Neuron (in vitro differentiated cells): ENCODE data around the gene PLAC1.

Experiments
- H2AFZ ChIP-seq: one replicate; pipeline ENCODE4 v1.6.1; 2013; ENCODE audit warnings: low read depth, mild to moderate bottlenecking, inconsistent platforms, low read length, moderate library complexity
- H3K27me3 ChIP-seq: one replicate; pipeline ENCODE4 v1.6.1; 2013; ENCODE audit warnings: low read length; ENCODE audit not compliant: insufficient read depth
- H3K36me3 ChIP-seq: one replicate; pipeline ENCODE4 v1.6.1; 2013; ENCODE audit warnings: low read length; ENCODE audit not compliant: insufficient read depth
- H3K4me1 ChIP-seq: one replicate; pipeline ENCODE4 v1.6.1; 2013; ENCODE audit warnings: low read length; ENCODE audit not compliant: insufficient read depth
- H3K4me3 ChIP-seq: 2 replicates; pipeline ENCODE4 v1.5.1; 2013; ENCODE audit warnings: mild to moderate bottlenecking, low read length, moderate library complexity
- H3K9me3 ChIP-seq: one replicate; pipeline ENCODE4 v1.6.1; 2013; ENCODE audit warnings: low read length

The PLAC1 gene

DNA sequence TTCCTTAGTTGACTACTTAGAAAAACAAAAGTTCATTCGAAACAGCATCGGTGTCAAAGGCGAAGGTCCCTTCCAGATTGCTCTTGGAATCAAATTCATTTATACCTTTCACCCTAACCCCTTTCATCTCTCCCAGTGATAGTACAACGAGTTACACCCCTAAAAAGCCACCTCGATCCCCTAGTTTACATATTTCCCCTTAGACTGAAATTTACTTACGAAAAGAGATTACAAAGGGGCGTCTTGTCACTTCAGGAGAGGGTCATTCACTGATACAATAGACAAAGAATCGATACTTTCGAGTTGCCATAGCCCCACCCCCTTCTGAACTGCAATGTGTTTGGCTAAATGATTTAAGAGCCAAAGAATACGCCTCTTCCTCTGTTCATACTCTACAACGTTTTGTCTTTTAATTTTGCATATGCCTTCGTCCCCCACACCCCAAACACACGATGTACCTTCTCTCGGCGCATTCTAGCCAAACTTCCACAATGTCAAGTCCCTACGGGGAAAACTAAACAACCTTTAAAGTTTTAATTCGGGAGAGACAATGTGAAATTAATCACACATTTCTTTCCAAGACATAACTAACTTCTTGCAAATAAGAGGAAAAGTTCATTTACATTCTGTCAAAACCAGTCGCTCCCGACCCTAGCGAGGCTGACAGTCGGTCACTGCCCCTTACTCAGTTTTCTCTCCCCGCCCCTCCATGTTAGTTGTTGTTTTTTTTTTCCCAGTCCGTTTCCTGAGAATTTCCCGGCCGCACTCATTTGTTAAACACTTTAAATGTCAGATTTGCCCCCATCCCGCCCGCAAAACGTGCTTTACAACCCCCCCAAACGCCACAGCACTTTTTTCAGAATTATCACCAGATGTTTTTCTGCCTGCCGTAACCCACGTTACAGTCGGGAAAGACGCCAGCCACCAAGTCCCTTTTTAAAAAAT, 109.7 kb downstream of the PLAC1 start:
- Histone ChIP-seq H2AFZ (peak overlapping the region; percentile 90), H3K4me1 (peaks cover 8% of the 10 kb centered on the region), H3K27me3 (peaks cover 7% of the 10 kb centered on the region), H3K9me3 (no peaks in the 10 kb centered on the region), H3K4me3 (peak overlapping the region; percentile 67), H3K36me3 (no peaks in the 10 kb centered on the region)

DNA sequence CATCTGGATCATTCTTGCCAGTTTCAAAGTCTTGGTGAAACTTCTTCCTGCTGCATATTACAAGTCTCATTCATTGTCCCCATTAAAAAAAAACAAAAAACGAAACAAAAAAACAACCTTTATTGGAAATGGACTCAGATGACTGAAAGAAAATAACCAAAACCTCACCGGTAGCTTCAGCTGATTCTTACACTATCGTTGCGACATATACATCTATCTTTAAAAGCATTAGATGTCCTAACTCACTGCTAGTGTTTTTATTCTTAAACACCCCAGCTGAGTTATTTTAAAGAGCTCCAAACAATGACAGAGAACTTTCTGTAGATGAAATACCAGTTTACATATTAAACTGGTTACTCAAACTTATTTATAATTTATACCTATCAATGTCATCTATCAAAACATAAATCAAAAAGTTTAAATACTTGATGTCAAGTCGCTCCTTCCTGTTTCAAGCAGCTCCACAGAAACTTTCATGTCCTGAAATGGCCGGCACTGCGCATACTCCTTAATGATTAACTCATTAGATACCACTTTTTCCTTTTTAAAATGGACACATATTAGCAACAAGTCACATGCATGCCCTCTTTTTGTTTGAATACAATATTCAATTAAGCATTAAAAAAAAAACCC, 111.1 kb downstream of the PLAC1 start:
- H3K4me3 ChIP-seq, result peak overlapping the region; percentile 67
- no peaks in the 10 kb centered on the region for H3K9me3 ChIP-seq
- peaks cover 5% of the 10 kb centered on the region for H3K27me3 ChIP-seq
- H3K36me3 ChIP-seq, result no peaks in the 10 kb centered on the region
- peaks cover 8% of the 10 kb centered on the region for H3K4me1 ChIP-seq
- H2AFZ ChIP-seq, result no peak overlapping the region

GRCh38 chrX:134546187-134546586, 112.1 kb downstream of the PLAC1 start:
- H3K36me3 ChIP-seq, result no peaks in the 10 kb centered on the region
- no peak overlapping the region for H3K4me3 ChIP-seq
- no peak overlapping the region for H2AFZ ChIP-seq
- no peaks in the 10 kb centered on the region for H3K9me3 ChIP-seq
- peaks cover 3% of the 10 kb centered on the region for H3K4me1 ChIP-seq
- peaks cover 2% of the 10 kb centered on the region for H3K27me3 ChIP-seq

DNA sequence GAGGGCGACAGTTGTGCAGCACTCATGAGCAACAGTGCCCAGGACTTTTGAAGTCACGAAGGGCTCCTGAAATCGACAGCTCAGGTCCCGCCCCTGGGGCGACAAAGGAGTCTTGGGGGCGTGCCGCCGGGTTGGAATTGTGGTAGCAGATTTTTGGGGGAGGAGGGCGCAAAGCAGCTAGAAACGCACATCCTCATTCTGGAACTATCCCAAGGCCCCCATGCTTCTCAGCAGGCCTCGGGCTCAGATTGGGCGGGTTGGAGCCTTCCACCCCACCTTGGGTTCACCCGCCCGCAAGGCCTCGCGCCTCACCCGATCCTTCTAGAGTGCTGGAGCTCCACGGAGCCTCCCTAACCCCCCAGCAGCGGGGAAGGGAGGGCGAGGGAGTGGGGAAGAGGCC, 112.8 kb downstream of the PLAC1 start:
- no peak overlapping the region for H2AFZ ChIP-seq
- peaks cover 3% of the 10 kb centered on the region for H3K4me1 ChIP-seq
- peaks cover 2% of the 10 kb centered on the region for H3K27me3 ChIP-seq
- H3K9me3 ChIP-seq, result no peaks in the 10 kb centered on the region
- no peaks in the 10 kb centered on the region for H3K36me3 ChIP-seq
- no peak overlapping the region for H3K4me3 ChIP-seq

GRCh38 chrX:134544513-134545151, 113.6 kb downstream of the PLAC1 start:
- Histone ChIP-seq H3K4me3 (no peak overlapping the region), H3K27me3 (no peaks in the 10 kb centered on the region), H2AFZ (no peak overlapping the region), H3K9me3 (no peaks in the 10 kb centered on the region), H3K36me3 (no peaks in the 10 kb centered on the region), H3K4me1 (peaks cover 3% of the 10 kb centered on the region)

GRCh38 chrX:134544135-134544512, 114.1 kb downstream of the PLAC1 start:
- Histone ChIP-seq H2AFZ (no peak overlapping the region), H3K4me3 (no peak overlapping the region), H3K9me3 (no peaks in the 10 kb centered on the region), H3K36me3 (no peaks in the 10 kb centered on the region), H3K4me1 (peaks cover 3% of the 10 kb centered on the region), H3K27me3 (no peaks in the 10 kb centered on the region)

DNA sequence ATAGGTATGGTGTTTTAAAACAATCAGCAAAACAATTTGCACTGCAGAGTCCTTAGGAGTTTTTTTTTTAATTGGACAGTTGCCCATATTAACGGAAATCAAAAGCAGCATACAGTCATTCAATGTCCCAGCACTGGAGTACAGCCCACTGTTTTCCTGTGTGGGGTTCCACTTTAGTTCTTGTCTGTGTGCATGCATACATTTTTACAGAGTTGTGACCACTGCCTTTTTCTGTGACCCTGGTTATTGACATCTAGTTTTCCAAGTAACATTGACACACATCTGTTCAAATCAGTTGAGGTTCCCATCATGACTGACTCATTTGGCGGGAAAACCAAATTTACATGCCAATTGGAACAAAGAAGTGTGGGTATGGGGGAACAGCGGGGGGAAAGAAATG, 115.0 kb downstream of the PLAC1 start:
- no peaks in the 10 kb centered on the region for H3K27me3 ChIP-seq
- H3K4me1 ChIP-seq, result peaks cover 6% of the 10 kb centered on the region
- H3K9me3 ChIP-seq, result no peaks in the 10 kb centered on the region
- no peak overlapping the region for H3K4me3 ChIP-seq
- H3K36me3 ChIP-seq, result no peaks in the 10 kb centered on the region
- no peak overlapping the region for H2AFZ ChIP-seq

GRCh38 chrX:134542485-134542884, 115.8 kb downstream of the PLAC1 start:
- no peak overlapping the region for H2AFZ ChIP-seq
- H3K36me3 ChIP-seq, result no peaks in the 10 kb centered on the region
- H3K9me3 ChIP-seq, result no peaks in the 10 kb centered on the region
- H3K4me1 ChIP-seq, result peaks cover 9% of the 10 kb centered on the region
- no peak overlapping the region for H3K4me3 ChIP-seq
- no peaks in the 10 kb centered on the region for H3K27me3 ChIP-seq

- no peaks in the 10 kb centered on the region for H3K36me3 ChIP-seq
- H3K27me3 ChIP-seq, result no peaks in the 10 kb centered on the region
- no peak overlapping the region for H2AFZ ChIP-seq
- peaks cover 11% of the 10 kb centered on the region for H3K4me1 ChIP-seq
- no peak overlapping the region for H3K4me3 ChIP-seq
- no peaks in the 10 kb centered on the region for H3K9me3 ChIP-seq
Measured at GRCh38 chrX:134541906-134542305, 116.4 kb downstream of the PLAC1 start.

- no peaks in the 10 kb centered on the region for H3K36me3 ChIP-seq
- H2AFZ ChIP-seq, result no peak overlapping the region
- no peaks in the 10 kb centered on the region for H3K27me3 ChIP-seq
- H3K4me3 ChIP-seq, result no peak overlapping the region
- H3K9me3 ChIP-seq, result no peaks in the 10 kb centered on the region
- H3K4me1 ChIP-seq, result peaks cover 13% of the 10 kb centered on the region
Measured at GRCh38 chrX:134538316-134538715, 120.0 kb downstream of the PLAC1 start.

DNA sequence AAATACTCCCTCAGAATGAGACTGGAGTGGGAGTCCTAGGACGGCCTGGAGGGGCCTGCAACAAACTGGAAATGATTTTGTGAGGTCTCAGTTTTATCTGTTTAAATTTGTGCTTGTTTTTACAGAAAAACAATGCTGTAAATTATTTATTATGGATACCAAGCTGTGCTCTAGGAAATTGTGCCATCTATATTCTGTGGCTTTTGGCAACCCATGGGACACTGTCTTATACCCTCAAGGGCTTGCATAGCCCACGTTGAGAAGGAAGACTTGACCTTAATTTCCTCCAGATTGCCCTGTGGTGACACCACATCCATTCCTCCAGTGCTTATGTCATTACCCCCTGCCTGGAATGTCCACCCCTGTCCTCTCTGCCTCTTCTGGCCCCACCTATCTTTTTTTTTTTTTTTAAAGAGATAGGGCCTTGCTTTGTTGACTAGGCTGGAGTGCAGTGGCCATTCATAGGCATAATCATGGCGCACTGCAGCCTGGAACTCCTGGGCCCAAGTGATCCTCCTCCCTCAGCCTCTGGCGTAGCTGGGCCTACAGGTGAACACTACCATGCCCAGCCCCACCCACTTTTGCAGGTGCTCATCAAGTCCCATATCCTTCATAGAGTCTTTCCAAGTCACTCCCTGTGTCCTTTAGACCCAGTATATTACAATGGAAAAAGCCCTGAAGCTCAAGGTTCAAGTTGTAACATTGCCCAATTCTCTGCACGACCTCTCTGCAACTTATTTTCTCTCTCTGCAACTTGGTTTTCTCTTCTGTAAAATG, 120.9 kb downstream of the PLAC1 start:
- no peaks in the 10 kb centered on the region for H3K9me3 ChIP-seq
- H3K36me3 ChIP-seq, result no peaks in the 10 kb centered on the region
- no peak overlapping the region for H3K4me3 ChIP-seq
- no peaks in the 10 kb centered on the region for H3K27me3 ChIP-seq
- H2AFZ ChIP-seq, result no peak overlapping the region
- peaks cover 13% of the 10 kb centered on the region for H3K4me1 ChIP-seq

GRCh38 chrX:134533952-134534351, 124.3 kb downstream of the PLAC1 start:
- Histone ChIP-seq H3K4me1 (peaks cover 13% of the 10 kb centered on the region), H2AFZ (no peak overlapping the region), H3K27me3 (no peaks in the 10 kb centered on the region), H3K36me3 (no peaks in the 10 kb centered on the region), H3K9me3 (no peaks in the 10 kb centered on the region), H3K4me3 (no peak overlapping the region)
